SK-N-DZ (cell line): ENCODE data around the gene NXF2B. TPM values are rescaled to one million over a fixed set of nuclear protein-coding genes. Genes with fewer than 3 reads are reported as not detected.
A peak's percentile ranks its signal among the peaks of the same experiment; 100 is the strongest.
"Not testable (repeated sequence)": the region's sequence is repeated elsewhere in the genome, so short reads cannot be mapped to it uniquely, and the experiment has no call there.

ENCODE experiments used
- DNase-seq: peaks from one replicate; pipeline ENCODE4 v3.0.0-alpha.2; 2015; ENCODE audit warnings: low spot score
- polyA plus RNA-seq, 2 experiments: library from polyadenylated mRNA; depleted of rRNA; stranded (reverse); fragments of >200 nt; gene quantifications; 2 replicates each; pipeline ENCODE4 v1.2.3, GENCODE V29; 2014

Gene NXF2B, protein sequence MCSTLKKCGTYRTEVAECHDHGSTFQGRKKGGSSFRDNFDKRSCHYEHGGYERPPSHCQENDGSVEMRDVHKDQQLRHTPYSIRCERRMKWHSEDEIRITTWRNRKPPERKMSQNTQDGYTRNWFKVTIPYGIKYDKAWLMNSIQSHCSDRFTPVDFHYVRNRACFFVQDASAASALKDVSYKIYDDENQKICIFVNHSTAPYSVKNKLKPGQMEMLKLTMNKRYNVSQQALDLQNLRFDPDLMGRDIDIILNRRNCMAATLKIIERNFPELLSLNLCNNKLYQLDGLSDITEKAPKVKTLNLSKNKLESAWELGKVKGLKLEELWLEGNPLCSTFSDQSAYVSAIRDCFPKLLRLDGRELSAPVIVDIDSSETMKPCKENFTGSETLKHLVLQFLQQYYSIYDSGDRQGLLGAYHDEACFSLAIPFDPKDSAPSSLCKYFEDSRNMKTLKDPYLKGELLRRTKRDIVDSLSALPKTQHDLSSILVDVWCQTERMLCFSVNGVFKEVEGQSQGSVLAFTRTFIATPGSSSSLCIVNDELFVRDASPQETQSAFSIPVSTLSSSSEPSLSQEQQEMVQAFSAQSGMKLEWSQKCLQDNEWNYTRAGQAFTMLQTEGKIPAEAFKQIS
- polyA plus RNA-seq (2014; cell fraction: cytosol; rRNA removed) = 0.12 and 0.20 TPM in 2 replicates
- polyA plus RNA-seq (2014; cell fraction: nucleus; rRNA removed) = 0.96 and 2.3 TPM in 2 replicates

- not testable (repeated sequence) for DNase-seq
These were observed at the start of gene NXF2B for GRCh38 chrX:102439908-102440307. Gene NXF2B, minus strand, starts transcription at chrX:102440008. Its CDS starts 59,972 bp downstream, at chrX:102380036.

DNA sequence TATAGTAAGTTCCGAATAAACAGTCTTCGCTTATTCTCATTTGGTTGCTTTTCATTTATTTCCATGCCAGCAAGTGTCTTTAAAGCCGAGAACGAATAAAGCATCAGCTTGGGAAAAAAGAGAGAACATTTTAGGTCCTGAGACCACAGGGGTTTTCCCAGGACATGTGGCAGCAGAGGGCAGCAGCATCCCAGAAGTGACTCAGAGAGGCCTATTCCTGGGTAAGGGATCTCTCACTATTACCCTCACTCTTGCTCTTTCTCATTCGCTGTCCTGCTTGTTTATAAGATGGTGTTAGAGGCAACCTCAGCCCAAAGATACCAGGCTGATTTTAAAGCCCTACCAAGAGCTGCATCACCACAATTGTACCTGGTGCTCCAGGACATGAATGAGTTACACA, 39.0 kb upstream of the NXF2B start:
- DNase-seq = not testable (repeated sequence)

- DNase-seq = not testable (repeated sequence)
These were observed 32.0 kb upstream of the NXF2B start, which contains the start of gene TCP11X2 for GRCh38 chrX:102471762-102472220. Gene TCP11X2, minus strand, starts transcription at chrX:102471812.

GRCh38 chrX:102470215-102470614, 30.4 kb upstream of the NXF2B start:
- DNase-seq = not testable (repeated sequence)

- DNase-seq = not testable (repeated sequence)
These were observed 18.8 kb upstream of the NXF2B start for GRCh38 chrX:102458615-102459014.

- not testable (repeated sequence) for DNase-seq
These were observed 25.3 kb downstream of the NXF2B start for GRCh38 chrX:102414493-102414892.

DNA sequence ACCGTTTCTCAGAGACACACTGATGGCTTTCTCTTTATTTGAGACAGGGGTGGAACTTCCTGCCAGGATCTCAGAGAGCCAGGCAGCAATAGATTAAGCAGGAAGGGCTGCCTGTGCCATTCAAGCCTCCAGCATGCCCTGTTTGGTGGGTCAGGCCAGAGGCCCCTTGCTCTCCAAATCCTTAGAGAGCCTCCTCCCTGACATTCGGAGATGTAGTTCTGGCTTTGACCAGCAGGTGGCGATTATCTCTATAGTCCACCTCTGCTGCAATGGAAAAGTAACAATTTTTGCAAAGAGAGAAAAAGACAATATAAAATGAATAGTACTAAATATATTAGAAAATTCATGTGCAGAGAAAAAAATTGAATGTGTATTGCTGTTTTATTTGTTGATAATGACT, 93.9 kb downstream of the NXF2B start:
- DNase-seq = peak; percentile 32

- no peak for DNase-seq
These were observed 97.9 kb downstream of the NXF2B start for GRCh38 chrX:102341867-102342266.

GRCh38 chrX:102339312-102340298, 100.2 kb downstream of the NXF2B start:
- peak; percentile 29 for DNase-seq

DNA sequence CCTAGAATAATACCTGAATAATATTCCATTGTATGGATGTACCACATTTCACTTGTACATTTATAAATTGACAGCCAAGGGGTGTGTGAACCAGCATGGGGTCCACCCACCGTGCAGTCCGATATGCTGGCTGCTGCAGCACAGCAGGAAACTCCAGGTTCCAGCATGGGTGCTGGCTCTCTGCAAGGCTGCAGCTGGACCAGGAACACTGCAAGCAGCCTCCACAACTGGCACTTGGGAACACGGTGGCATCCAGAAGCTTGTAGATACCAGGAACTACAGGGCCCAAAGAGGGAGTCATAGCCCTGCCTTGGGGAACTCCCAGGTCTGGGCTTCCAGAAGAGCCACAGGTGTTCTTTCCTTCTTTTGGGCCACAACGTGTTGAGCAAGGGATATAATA, 101.6 kb downstream of the NXF2B start:
- no peak for DNase-seq
